GM12873 (cell line): Measurements from ENCODE around the gene PPTC7.

Experiments used
- TF ChIP-seq, protein P1 (sequence below): IDR thresholded peaks from 2 replicates; pipeline ENCODE4 v1.5.1; 2012; ENCODE audit warnings: low read depth, mild to moderate bottlenecking, moderate library complexity, low read length, control low read depth; ENCODE audit not compliant: insufficient read depth; ENCODE audit errors: missing control alignments

Gene PPTC7

DNA sequence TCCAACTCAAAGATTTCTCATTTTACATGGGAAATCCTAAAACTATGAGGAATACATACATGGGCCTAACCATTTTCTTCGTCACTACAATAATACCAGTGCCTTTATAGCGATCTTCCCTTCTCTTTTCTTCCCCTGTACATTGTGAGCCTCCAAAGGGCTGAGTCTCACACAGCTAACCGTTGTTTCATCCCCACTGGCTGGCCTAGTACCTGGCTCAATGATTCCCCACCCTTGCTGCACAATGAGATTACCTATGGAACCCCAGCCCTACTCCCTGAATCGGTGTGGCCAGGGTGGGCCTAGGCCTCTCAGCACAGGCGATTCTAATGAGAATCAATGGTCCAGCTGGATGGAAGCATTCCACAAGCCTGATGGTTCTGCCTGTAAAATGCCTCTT, 16.1 kb downstream of the PPTC7 start:
- TF ChIP-seq, protein P1, sequence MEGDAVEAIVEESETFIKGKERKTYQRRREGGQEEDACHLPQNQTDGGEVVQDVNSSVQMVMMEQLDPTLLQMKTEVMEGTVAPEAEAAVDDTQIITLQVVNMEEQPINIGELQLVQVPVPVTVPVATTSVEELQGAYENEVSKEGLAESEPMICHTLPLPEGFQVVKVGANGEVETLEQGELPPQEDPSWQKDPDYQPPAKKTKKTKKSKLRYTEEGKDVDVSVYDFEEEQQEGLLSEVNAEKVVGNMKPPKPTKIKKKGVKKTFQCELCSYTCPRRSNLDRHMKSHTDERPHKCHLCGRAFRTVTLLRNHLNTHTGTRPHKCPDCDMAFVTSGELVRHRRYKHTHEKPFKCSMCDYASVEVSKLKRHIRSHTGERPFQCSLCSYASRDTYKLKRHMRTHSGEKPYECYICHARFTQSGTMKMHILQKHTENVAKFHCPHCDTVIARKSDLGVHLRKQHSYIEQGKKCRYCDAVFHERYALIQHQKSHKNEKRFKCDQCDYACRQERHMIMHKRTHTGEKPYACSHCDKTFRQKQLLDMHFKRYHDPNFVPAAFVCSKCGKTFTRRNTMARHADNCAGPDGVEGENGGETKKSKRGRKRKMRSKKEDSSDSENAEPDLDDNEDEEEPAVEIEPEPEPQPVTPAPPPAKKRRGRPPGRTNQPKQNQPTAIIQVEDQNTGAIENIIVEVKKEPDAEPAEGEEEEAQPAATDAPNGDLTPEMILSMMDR, result no peak

DNA sequence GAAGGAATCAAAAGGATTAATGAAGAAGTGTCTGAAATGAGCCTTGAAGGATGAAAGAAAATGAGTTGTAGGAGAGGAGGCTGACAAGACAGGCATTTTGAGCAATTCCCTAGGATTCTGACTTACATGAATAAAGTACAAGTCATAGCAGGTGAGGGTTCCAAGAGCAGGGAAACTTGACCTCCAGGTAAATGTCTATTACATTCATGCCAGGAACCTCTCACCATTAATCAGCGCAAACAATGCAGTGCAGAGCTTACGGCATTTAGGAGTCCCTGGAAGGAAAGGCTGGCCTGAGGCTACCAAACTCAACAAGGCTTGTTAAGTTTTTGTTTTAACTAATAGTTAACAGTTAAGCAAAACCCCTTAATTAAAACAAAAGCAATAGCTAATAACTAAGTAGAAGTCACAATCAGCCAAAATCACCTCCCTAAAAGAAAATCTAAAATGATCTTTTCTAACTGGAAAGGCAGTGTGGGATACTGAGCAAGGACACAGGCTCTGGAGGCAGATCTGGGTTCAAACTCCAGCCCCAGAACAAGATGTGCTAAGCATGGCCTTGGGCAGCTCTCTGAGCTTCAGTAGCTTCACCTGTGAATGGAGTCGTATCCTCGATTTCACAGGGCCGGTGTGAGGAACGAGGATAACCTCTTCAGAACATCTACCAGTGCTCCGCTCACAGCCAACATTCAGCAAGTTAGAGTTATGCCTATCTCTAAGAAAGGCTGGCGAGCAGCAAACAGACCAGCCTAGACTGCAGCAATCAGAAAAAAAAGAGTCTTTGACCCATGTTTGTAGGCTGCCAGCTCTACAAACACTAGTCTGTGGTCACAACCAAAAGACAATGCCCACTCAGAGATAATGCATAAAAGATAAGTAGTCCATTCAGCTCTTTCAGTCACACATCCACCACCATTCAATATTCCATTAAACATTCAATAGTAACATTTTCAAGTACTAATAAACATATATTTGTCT, 16.9 kb downstream of the PPTC7 start:
- TF ChIP-seq, protein P1, result no peak

DNA sequence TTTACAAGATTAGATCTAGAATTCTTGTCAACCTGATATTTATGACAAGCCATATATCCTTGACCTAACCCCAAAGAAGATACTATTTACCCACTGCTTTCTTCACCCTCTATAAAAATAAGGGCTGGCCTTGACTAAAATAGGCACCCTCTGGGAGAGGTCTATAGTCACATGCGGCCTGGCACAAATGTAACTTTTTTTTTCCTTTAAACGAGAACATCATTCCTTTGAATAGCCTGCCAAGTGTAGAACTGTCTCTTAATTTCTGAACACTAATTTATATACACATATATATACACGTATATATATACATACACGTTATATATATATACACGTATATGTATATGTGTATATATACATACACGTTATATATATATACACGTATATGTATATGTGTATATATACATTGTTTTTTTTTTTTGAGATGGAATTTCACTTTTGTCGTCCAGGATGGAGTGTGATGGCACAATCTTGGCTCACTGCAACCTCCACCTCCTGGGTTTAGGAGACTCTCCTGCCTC, 18.6 kb downstream of the PPTC7 start:
- TF ChIP-seq, protein P1, result no peak

GRCh38 chr12:110563702-110564470, 19.2 kb downstream of the PPTC7 start:
- TF ChIP-seq, protein P1, result no peak

GRCh38 chr12:110561471-110562201, 21.5 kb downstream of the PPTC7 start:
- TF ChIP-seq, protein P1, result no peak

DNA sequence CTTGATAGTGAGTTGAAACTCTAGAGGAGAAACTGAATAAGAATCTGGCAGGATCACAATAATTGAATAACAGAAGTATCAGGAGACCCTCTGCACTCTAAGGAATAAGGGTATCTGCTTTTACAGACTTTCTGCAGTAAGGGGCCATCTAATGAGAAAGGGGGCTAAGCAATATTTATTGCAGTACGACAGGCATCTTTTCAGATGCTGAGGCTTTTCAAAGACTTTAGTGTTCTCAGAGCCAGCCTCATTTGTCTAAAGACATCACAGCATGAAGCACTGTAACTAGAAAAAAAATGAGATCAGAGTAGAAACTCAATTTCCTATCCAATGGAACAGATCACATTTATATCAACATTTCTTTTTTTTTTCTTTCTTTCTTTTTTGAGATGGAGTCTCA, 22.2 kb downstream of the PPTC7 start:
- TF ChIP-seq, protein P1, result no peak
